Ascending aorta (tissue), 2 donors: ENCODE data around the gene TBC1D20. TPM values are rescaled to one million over a fixed set of nuclear protein-coding genes. Genes with fewer than 3 reads are reported as not detected.
"Not testable (repeated sequence)": the region's sequence is repeated elsewhere in the genome, so short reads cannot be mapped to it uniquely, and the experiment has no call there.

Source experiments
- DNase-seq, 2 donors: peaks; one replicate each; pipeline ENCODE4 v3.0.0-alpha.2; 2019; ENCODE audit warnings: low spot score in 2 of 2
- H3K27ac ChIP-seq, 2 donors: fragments of 200-600 bp; sonication (generic); one replicate each; pipeline ENCODE4 v1.5.1; 2016 to 2017; ENCODE audit warnings: mild to moderate bottlenecking in 1 of 2
- H3K27me3 ChIP-seq: fragments of 200-600 bp; sonication (generic); one replicate; pipeline ENCODE4 v1.5.1; 2017
- H3K36me3 ChIP-seq, 2 donors: fragments of 200-600 bp; sonication (generic); one replicate each; pipeline ENCODE4 v1.5.1; 2016
- H3K4me1 ChIP-seq, 2 donors: fragments of 200-600 bp; sonication (generic); one replicate each; pipeline ENCODE4 v1.5.1; 2016 to 2017; ENCODE audit warnings: mild to moderate bottlenecking in 1 of 2
- H3K4me3 ChIP-seq, 2 donors: fragments of 200-600 bp; sonication (generic); one replicate each; pipeline ENCODE4 v1.5.1; 2016 to 2017; ENCODE audit warnings: mild to moderate bottlenecking in 1 of 2
- H3K9me3 ChIP-seq, 2 donors: fragments of 200-600 bp; sonication (generic); one replicate each; pipeline ENCODE4 v1.5.1; 2016
- intact Hi-C: fragments of 100-400 bp; cut with DNase I; formaldehyde crosslinking; loops from one replicate; pipeline ENCODE4 v1.15.1; 2023
- total RNA-seq: library from RNA; depleted of rRNA; stranded (reverse); fragments of >200 nt; gene quantifications from one replicate; pipeline ENCODE4 v1.1.0, GENCODE V29; 2016
- TF ChIP-seq, protein P1 (sequence below), 3 experiments: fragments of 200-600 bp in 2 of 3; fragments of 450-650 bp in 1 of 3; sonication (generic) in 2 of 3; IDR thresholded peaks; one replicate each; pipeline ENCODE4 v1.5.1; 2016 to 2019; ENCODE audit warnings: antibody characterized with exemption in 3 of 3, mild to moderate bottlenecking in 1 of 3, moderate library complexity in 1 of 3

Gene TBC1D20
- total RNA-seq, 1 donor from 2014 or later, result 32.5 TPM

DNA sequence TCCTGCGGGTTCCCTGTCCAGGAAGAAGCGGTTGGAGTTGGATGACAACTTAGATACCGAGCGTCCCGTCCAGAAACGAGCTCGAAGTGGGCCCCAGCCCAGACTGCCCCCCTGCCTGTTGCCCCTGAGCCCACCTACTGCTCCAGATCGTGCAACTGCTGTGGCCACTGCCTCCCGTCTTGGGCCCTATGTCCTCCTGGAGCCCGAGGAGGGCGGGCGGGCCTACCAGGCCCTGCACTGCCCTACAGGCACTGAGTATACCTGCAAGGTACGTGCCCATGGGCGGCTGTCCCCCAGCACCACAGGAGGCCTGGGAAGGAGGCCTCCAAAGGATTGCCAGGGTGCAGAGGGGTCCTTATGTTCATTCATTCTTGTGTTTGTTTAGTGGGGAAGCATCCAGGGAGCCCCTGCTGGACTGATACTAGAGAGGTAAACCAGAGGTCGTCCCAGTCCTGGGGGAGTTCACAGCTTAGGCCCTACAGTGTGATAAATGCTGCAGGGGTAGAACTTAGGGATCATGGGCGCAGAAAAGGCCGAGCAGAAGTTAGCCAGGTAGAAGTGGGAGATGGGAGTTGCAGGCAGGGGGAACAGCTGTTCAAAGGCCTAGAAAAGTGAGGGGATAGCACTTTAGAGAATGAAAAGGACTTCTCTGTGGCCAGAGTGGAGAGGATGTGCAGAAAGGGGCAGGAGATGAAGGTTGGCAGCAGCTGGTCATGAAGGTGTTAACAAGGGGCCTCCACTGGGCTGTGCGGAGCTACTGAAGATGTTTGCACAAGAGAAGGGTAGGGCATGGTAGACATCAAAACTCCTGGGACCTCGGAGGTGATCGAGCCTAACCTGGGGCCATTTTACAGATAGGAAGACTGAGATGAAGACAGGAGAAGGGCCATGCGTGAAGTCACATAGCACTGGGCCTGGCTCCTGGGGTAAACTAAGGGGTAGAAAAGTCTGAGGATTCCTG, 74.0 kb downstream of the TBC1D20 start:
- Histone ChIP-seq H3K4me1 (no peaks in the 10 kb centered on the region), H3K27me3 (no peaks in the 10 kb centered on the region), H3K9me3 (no peaks in the 10 kb centered on the region), H3K36me3 (peaks cover 9 to 32% of the 10 kb centered on the region in 2 donors), H3K27ac (no peak overlapping the region), H3K4me3 (no peak overlapping the region)
- TF ChIP-seq, protein P1, sequence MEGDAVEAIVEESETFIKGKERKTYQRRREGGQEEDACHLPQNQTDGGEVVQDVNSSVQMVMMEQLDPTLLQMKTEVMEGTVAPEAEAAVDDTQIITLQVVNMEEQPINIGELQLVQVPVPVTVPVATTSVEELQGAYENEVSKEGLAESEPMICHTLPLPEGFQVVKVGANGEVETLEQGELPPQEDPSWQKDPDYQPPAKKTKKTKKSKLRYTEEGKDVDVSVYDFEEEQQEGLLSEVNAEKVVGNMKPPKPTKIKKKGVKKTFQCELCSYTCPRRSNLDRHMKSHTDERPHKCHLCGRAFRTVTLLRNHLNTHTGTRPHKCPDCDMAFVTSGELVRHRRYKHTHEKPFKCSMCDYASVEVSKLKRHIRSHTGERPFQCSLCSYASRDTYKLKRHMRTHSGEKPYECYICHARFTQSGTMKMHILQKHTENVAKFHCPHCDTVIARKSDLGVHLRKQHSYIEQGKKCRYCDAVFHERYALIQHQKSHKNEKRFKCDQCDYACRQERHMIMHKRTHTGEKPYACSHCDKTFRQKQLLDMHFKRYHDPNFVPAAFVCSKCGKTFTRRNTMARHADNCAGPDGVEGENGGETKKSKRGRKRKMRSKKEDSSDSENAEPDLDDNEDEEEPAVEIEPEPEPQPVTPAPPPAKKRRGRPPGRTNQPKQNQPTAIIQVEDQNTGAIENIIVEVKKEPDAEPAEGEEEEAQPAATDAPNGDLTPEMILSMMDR (IDR thresholded peaks at IDR 0.05), result no peak
- intact Hi-C loops, result no loop called here
- DNase-seq, result no peak

DNA sequence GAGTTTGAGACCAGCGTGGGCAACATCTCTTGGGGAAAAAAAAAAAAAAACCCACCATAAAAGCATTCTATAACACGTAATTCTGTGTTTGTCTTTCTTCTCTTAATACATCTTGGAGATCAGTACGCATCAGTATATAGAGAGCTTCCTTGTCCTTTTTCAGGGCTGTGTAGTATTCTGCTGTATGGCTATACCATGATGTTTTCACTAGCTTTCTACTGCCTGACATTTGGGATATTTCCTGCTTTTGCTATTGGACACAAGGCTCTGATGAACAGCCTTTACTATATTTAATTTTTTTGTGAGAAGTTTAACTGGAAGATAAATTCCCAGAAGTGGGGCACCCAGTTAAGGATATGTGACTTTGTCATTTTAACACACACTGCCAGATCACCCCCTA, 74.8 kb downstream of the TBC1D20 start:
- H3K4me3 ChIP-seq, result no peak overlapping the region
- no peaks in the 10 kb centered on the region for H3K27me3 ChIP-seq
- H3K27ac ChIP-seq, result no peak overlapping the region
- H3K36me3 ChIP-seq, result peaks cover 6 to 32% of the 10 kb centered on the region in 2 donors
- intact Hi-C loops, result no loop called here
- TF ChIP-seq, protein P1 (IDR thresholded peaks at IDR 0.05), result no peak
- no peaks in the 10 kb centered on the region for H3K4me1 ChIP-seq
- no peak for DNase-seq
- H3K9me3 ChIP-seq, result no peaks in the 10 kb centered on the region

DNA sequence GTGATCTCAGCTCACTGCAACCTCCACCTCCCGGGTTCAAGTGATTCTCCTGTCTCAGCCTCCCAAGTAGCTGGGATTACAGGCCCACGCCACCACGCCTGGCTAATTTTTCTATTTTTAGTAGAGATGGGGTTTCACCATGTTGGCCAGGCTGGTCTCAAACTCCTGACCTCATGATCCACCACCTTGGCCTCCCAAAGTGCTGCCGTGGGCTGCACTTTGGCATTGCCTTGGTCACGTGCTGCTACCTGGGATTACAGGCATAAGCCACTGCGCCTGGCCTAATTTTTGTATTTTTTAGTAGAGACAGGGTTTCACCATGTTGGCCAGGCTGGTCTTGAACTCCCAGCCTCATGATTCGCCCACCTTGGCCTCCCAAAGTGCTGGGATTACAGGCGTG, 75.7 kb downstream of the TBC1D20 start:
- DNase-seq, H3K4me3 ChIP-seq, H3K27ac ChIP-seq, H3K27me3 ChIP-seq, H3K9me3 ChIP-seq, intact Hi-C loops, H3K4me1 ChIP-seq: not testable (repeated sequence)
- H3K36me3 ChIP-seq, result peaks cover 6 to 27% of the 10 kb centered on the region in 2 donors

Other genes starting within 250 kb of the TBC1D20 start
- not detected for gene DEFB129, start 235.3 kb downstream of the TBC1D20 start, total RNA-seq
- gene DEFB132, start 204.8 kb downstream of the TBC1D20 start, total RNA-seq, result 0.32 TPM
- 0.32 TPM for gene C20orf96, start 171.8 kb downstream of the TBC1D20 start, total RNA-seq
- gene ZCCHC3, start 165.0 kb downstream of the TBC1D20 start, total RNA-seq, result 15.6 TPM
- 6.2 TPM for gene SOX12, start 137.0 kb downstream of the TBC1D20 start, total RNA-seq
- 24.5 TPM for gene NRSN2, start 115.4 kb downstream of the TBC1D20 start, total RNA-seq
- not detected for gene TRIB3, start 81.8 kb downstream of the TBC1D20 start, total RNA-seq
- gene RBCK1, start 54.2 kb downstream of the TBC1D20 start, total RNA-seq, result 123 TPM
- gene CSNK2A1, start 81.3 kb upstream of the TBC1D20 start, total RNA-seq, result 74.1 TPM
- 8.3 TPM for gene TCF15, start 147.8 kb upstream of the TBC1D20 start, total RNA-seq
- 28.8 TPM for gene SRXN1, start 190.7 kb upstream of the TBC1D20 start, total RNA-seq
- not detected for gene SCRT2, start 213.3 kb upstream of the TBC1D20 start, total RNA-seq